Fibroblast of skin of abdomen (primary cell): ENCODE results near the gene ATF4.
"Not testable (repeated sequence)": the region's sequence is repeated elsewhere in the genome, so short reads cannot be mapped to it uniquely, and the experiment has no call there.

Experiments used
- DNase-seq: peaks from one replicate; pipeline ENCODE4 v3.0.0-alpha.2; 2013

ATF4 gene

GRCh38 chr22:39489094-39490068 lies 31.0 kb upstream of the ATF4 start:
- no peak for DNase-seq

GRCh38 chr22:39490135-39490798 lies 30.1 kb upstream of the ATF4 start:
- DNase-seq: peak; percentile 59

- no peak for DNase-seq
Measured at GRCh38 chr22:39490966-39491680, 29.2 kb upstream of the ATF4 start.

GRCh38 chr22:39491696-39492095 lies 28.7 kb upstream of the ATF4 start:
- no peak for DNase-seq

- DNase-seq: no peak
Measured at GRCh38 chr22:39492186-39492585, 28.2 kb upstream of the ATF4 start.

- DNase-seq: peak; percentile 67
Measured at GRCh38 chr22:39493759-39494158, 26.6 kb upstream of the ATF4 start.

- DNase-seq: no peak
Measured at GRCh38 chr22:39494471-39495120, 25.8 kb upstream of the ATF4 start.

GRCh38 chr22:39496131-39496838 lies 24.1 kb upstream of the ATF4 start:
- DNase-seq: peak; percentile 49

- no peak for DNase-seq
Measured at GRCh38 chr22:39497429-39497828, 22.9 kb upstream of the ATF4 start.

- DNase-seq: no peak
Measured at GRCh38 chr22:39498368-39498767, 22.0 kb upstream of the ATF4 start.

GRCh38 chr22:39498802-39499201 lies 21.6 kb upstream of the ATF4 start:
- DNase-seq: no peak

- no peak for DNase-seq
Measured at GRCh38 chr22:39500101-39500500, 20.3 kb upstream of the ATF4 start.

- DNase-seq: no peak
Measured at GRCh38 chr22:39501644-39502108, 18.7 kb upstream of the ATF4 start.

- DNase-seq: peak; percentile 95
Measured at GRCh38 chr22:39502109-39502788, 18.1 kb upstream of the ATF4 start, which contains the start of gene MIEF1. Gene MIEF1, plus strand, starts transcription at chr22:39502290. Its CDS starts 9,005 bp downstream, at chr22:39511295.

- no peak for DNase-seq
Measured at GRCh38 chr22:39502789-39503409, 17.5 kb upstream of the ATF4 start.

GRCh38 chr22:39503630-39504029 lies 16.7 kb upstream of the ATF4 start:
- DNase-seq: no peak

- no peak for DNase-seq
Measured at GRCh38 chr22:39504071-39504470, 16.3 kb upstream of the ATF4 start.

GRCh38 chr22:39507021-39507420 lies 13.3 kb upstream of the ATF4 start:
- DNase-seq: not testable (repeated sequence)

GRCh38 chr22:39508393-39508792 lies 12.0 kb upstream of the ATF4 start:
- DNase-seq: no peak

GRCh38 chr22:39510529-39511149 lies 9.7 kb upstream of the ATF4 start:
- no peak for DNase-seq
